NB4 (cell line): Measurements from ENCODE around the gene SHISA6.
"Not testable (repeated sequence)": the region's sequence is repeated elsewhere in the genome, so short reads cannot be mapped to it uniquely, and the experiment has no call there.

Experiments
- POLR2A ChIP-seq: IDR thresholded peaks from 2 replicates; pipeline ENCODE4 v1.6.1; 2011; ENCODE audit warnings: mild to moderate bottlenecking; ENCODE audit not compliant: insufficient read length; ENCODE audit errors: extremely low read depth
- TF ChIP-seq, protein P1 (sequence below): IDR thresholded peaks from one replicate; pipeline ENCODE4 v1.5.1; 2012; ENCODE audit warnings: low read depth, low read length

DNA sequence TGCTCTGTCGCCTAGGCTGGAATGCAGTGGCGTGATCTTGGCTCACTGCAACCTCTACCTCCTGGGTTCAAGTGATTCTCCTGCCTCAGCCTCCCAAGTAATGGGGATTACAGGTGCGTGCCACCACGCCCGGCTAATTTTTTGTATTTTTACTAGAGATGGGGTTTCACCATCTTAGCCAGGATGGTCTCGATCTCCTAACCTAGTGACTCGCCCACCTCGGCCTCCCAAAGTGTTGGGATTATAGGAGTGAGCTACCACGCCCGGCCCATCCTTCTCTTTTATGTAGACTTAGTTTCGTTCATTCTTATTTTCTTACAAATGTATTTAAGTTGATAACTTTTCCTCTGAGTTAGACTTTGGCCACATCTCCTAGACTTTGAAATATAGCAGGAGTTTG, 75.4 kb downstream of the SHISA6 start:
- TF ChIP-seq, protein P1, sequence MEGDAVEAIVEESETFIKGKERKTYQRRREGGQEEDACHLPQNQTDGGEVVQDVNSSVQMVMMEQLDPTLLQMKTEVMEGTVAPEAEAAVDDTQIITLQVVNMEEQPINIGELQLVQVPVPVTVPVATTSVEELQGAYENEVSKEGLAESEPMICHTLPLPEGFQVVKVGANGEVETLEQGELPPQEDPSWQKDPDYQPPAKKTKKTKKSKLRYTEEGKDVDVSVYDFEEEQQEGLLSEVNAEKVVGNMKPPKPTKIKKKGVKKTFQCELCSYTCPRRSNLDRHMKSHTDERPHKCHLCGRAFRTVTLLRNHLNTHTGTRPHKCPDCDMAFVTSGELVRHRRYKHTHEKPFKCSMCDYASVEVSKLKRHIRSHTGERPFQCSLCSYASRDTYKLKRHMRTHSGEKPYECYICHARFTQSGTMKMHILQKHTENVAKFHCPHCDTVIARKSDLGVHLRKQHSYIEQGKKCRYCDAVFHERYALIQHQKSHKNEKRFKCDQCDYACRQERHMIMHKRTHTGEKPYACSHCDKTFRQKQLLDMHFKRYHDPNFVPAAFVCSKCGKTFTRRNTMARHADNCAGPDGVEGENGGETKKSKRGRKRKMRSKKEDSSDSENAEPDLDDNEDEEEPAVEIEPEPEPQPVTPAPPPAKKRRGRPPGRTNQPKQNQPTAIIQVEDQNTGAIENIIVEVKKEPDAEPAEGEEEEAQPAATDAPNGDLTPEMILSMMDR, result not testable (repeated sequence)
- not testable (repeated sequence) for TF ChIP-seq POLR2A
